Chondrocyte (in vitro differentiated cells): ENCODE data around the gene CMIP. TPM values are rescaled to one million over a fixed set of nuclear protein-coding genes. Genes with fewer than 3 reads are reported as not detected.
A peak's percentile ranks its signal among the peaks of the same experiment; 100 is the strongest.

Experiments
- DNase-seq: peaks from one replicate; pipeline ENCODE4 v3.0.0; 2021; ENCODE audit warnings: mixed read lengths, low spot score
- H3K27ac Mint-ChIP-seq: one replicate; pipeline ENCODE4 v1.8.0; 2021; ENCODE audit warnings: mild to moderate bottlenecking, moderate library complexity, mixed read lengths; ENCODE audit not compliant: unreplicated experiment
- H3K27me3 Mint-ChIP-seq: 2 replicates; pipeline ENCODE4 v1.8.0; 2021; ENCODE audit warnings: low read depth, mixed read lengths
- H3K36me3 Mint-ChIP-seq: 2 replicates; pipeline ENCODE4 v1.8.0; 2021; ENCODE audit warnings: low read depth, mixed read lengths
- H3K4me1 Mint-ChIP-seq: 2 replicates; pipeline ENCODE4 v1.8.0; 2021; ENCODE audit warnings: low read depth, mild to moderate bottlenecking, mixed read lengths
- H3K4me3 Mint-ChIP-seq: one replicate; pipeline ENCODE4 v1.8.0; 2021; ENCODE audit warnings: mild to moderate bottlenecking, moderate library complexity, mixed read lengths; ENCODE audit not compliant: unreplicated experiment
- H3K9me3 Mint-ChIP-seq: 2 replicates; pipeline ENCODE4 v1.8.0; 2021; ENCODE audit warnings: low read depth, mixed read lengths
- CTCF ChIP-seq: fragments of 200-600 bp; sonication (generic); IDR thresholded peaks from 2 replicates; pipeline ENCODE4 v1.5.0; 2021; ENCODE audit warnings: antibody characterized with exemption, mild to moderate bottlenecking, moderate library complexity
- total RNA-seq: library from RNA; stranded (reverse); gene quantifications from 3 replicates; pipeline ENCODE4 v1.2.1, GENCODE V29; 2021

The CMIP gene
- total RNA-seq, 1 donor from 2014 or later = 62.9 TPM

GRCh38 chr16:81553080-81553813, 108.6 kb downstream of the CMIP start:
- peaks cover 43% of the 10 kb centered on the region for H3K4me1 Mint-ChIP-seq
- H3K27me3 Mint-ChIP-seq = no peaks in the 10 kb centered on the region
- TF ChIP-seq CTCF = no peak
- peak overlapping the region; percentile 77 for H3K27ac Mint-ChIP-seq
- no peak overlapping the region for H3K4me3 Mint-ChIP-seq
- DNase-seq = no peak
- H3K9me3 Mint-ChIP-seq = no peaks in the 10 kb centered on the region
- no peaks in the 10 kb centered on the region for H3K36me3 Mint-ChIP-seq

GRCh38 chr16:81553814-81554675, 109.4 kb downstream of the CMIP start:
- no peak for TF ChIP-seq CTCF
- no peak for DNase-seq
- H3K4me3 Mint-ChIP-seq = no peak overlapping the region
- H3K36me3 Mint-ChIP-seq = no peaks in the 10 kb centered on the region
- H3K27ac Mint-ChIP-seq = peak overlapping the region; percentile 77
- no peaks in the 10 kb centered on the region for H3K27me3 Mint-ChIP-seq
- H3K9me3 Mint-ChIP-seq = no peaks in the 10 kb centered on the region
- peaks cover 43% of the 10 kb centered on the region for H3K4me1 Mint-ChIP-seq

DNA sequence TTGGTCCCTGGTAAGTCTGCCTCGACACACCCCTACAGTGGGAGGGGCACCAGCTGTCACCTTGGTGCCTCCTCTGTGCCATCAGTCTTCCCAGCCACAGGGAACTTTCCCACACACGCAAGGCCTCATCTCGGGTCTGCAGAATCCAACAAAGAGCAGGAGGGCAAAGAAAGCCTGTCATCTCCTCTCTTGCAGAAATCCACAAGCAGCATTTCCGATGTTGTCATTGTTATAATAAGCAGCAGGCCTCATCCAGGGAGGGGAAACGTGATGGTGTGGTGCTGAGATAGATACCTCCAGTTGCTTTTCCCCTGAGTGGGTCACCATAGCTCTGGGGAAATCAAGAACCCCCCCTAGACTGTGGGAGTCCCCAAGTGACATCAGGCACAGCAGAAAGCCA, 110.4 kb downstream of the CMIP start:
- Mint-ChIP-seq H3K9me3 (no peaks in the 10 kb centered on the region), H3K36me3 (no peaks in the 10 kb centered on the region), H3K27me3 (no peaks in the 10 kb centered on the region), H3K4me3 (no peak overlapping the region), H3K4me1 (peaks cover 43% of the 10 kb centered on the region), H3K27ac (no peak overlapping the region)
- TF ChIP-seq CTCF = no peak
- no peak for DNase-seq

- Mint-ChIP-seq H3K9me3 (no peaks in the 10 kb centered on the region), H3K36me3 (no peaks in the 10 kb centered on the region)
- DNase-seq = no peak
Observed at GRCh38 chr16:81555660-81556059, 111.1 kb downstream of the CMIP start.

More at GRCh38 chr16:81555660-81556059, 111.1 kb downstream of the CMIP start:
- H3K4me1 Mint-ChIP-seq = peaks cover 40% of the 10 kb centered on the region
- H3K27ac Mint-ChIP-seq = no peak overlapping the region
- no peak for TF ChIP-seq CTCF
- no peak overlapping the region for H3K4me3 Mint-ChIP-seq
- H3K27me3 Mint-ChIP-seq = no peaks in the 10 kb centered on the region
